CD4-positive, CD25-positive, alpha-beta regulatory T cell (primary cell): ENCODE data around the gene PRICKLE2. TPM values are rescaled to one million over a fixed set of nuclear protein-coding genes. Genes with fewer than 3 reads are reported as not detected.

Experiments
- ATAC-seq, 2 donors: fragments of 150-1000 bp; cut with Tn5 transposase; one replicate each; pipeline ENCODE4 v1.10.0; 2021; ENCODE audit warnings: low read depth in 2 of 2, moderate number of reproducible peaks in 2 of 2, moderate library complexity in 1 of 2
- DNase-seq, 3 donors: peaks; one replicate each; pipeline versions ENCODE4 v3.0.0 to v3.0.0-alpha.2; 2012 to 2022; ENCODE audit warnings: mixed read lengths in 1 of 3
- H3K27ac ChIP-seq: one replicate; pipeline ENCODE4 v1.7.0; 2013; ENCODE audit warnings: mild to moderate bottlenecking, low read length; ENCODE audit not compliant: insufficient read depth, poor library complexity, severe bottlenecking
- H3K27me3 ChIP-seq: one replicate; pipeline ENCODE4 v1.7.0; 2013; ENCODE audit warnings: low read length; ENCODE audit not compliant: control insufficient read depth, insufficient read depth
- H3K36me3 ChIP-seq: one replicate; pipeline ENCODE4 v1.7.0; 2013; ENCODE audit warnings: mild to moderate bottlenecking, low read length, moderate library complexity; ENCODE audit not compliant: control insufficient read depth, insufficient read depth
- H3K4me1 ChIP-seq: 2 replicates; pipeline ENCODE4 v1.7.0; 2013; ENCODE audit warnings: mild to moderate bottlenecking, low read length; ENCODE audit not compliant: insufficient read depth, control insufficient read depth, poor library complexity, severe bottlenecking
- H3K4me3 ChIP-seq: one replicate; pipeline ENCODE4 v1.7.0; 2013; ENCODE audit warnings: low read depth, mild to moderate bottlenecking, low read length, moderate library complexity
- H3K9me3 ChIP-seq, 2 experiments: 1 replicate in 1 of 2; 2 replicates in 1 of 2; pipeline ENCODE4 v1.7.0; 2013; ENCODE audit warnings: low read length in 2 of 2, mild to moderate bottlenecking in 1 of 2, moderate library complexity in 1 of 2; ENCODE audit not compliant: control insufficient read depth in 2 of 2
- H3K27ac Mint-ChIP-seq, 3 donors: one replicate each; pipeline ENCODE4 v1.8.0; 2020 to 2022; ENCODE audit warnings: mild to moderate bottlenecking in 3 of 3, mixed read lengths in 3 of 3, moderate library complexity in 2 of 3
- H3K27me3 Mint-ChIP-seq: one replicate; pipeline ENCODE4 v1.8.0; 2022; ENCODE audit warnings: mild to moderate bottlenecking, mixed read lengths
- H3K36me3 Mint-ChIP-seq: one replicate; pipeline ENCODE4 v1.8.0; 2020; ENCODE audit warnings: mixed read lengths
- H3K4me1 Mint-ChIP-seq, 4 donors: one replicate each; pipeline ENCODE4 v1.8.0; 2020 to 2022; ENCODE audit warnings: mixed read lengths in 4 of 4, mild to moderate bottlenecking in 1 of 4
- H3K4me3 Mint-ChIP-seq, 4 donors: one replicate each; pipeline ENCODE4 v1.8.0; 2020 to 2022; ENCODE audit warnings: mild to moderate bottlenecking in 4 of 4, mixed read lengths in 4 of 4, moderate library complexity in 3 of 4
- H3K9me3 Mint-ChIP-seq, 7 donors: one replicate each; pipeline ENCODE4 v1.8.0; 2020 to 2022; ENCODE audit warnings: mixed read lengths in 7 of 7, mild to moderate bottlenecking in 3 of 7, moderate library complexity in 2 of 7
- polyA plus RNA-seq, 4 donors: library from polyadenylated mRNA; unstranded; fragments of 300-500 nt; fragmentation: Illumina TruSeq; gene quantifications; one replicate each; pipeline ENCODE4 v1.2.3, GENCODE V29; 2021
- total RNA-seq: library from RNA; stranded (reverse); gene quantifications from one replicate; pipeline ENCODE4 v1.2.3, GENCODE V29; 2022

PRICKLE2 gene
- total and polyA plus RNA-seq, 5 donors from 2014 or later = 0.15 TPM; not detected in 4

DNA sequence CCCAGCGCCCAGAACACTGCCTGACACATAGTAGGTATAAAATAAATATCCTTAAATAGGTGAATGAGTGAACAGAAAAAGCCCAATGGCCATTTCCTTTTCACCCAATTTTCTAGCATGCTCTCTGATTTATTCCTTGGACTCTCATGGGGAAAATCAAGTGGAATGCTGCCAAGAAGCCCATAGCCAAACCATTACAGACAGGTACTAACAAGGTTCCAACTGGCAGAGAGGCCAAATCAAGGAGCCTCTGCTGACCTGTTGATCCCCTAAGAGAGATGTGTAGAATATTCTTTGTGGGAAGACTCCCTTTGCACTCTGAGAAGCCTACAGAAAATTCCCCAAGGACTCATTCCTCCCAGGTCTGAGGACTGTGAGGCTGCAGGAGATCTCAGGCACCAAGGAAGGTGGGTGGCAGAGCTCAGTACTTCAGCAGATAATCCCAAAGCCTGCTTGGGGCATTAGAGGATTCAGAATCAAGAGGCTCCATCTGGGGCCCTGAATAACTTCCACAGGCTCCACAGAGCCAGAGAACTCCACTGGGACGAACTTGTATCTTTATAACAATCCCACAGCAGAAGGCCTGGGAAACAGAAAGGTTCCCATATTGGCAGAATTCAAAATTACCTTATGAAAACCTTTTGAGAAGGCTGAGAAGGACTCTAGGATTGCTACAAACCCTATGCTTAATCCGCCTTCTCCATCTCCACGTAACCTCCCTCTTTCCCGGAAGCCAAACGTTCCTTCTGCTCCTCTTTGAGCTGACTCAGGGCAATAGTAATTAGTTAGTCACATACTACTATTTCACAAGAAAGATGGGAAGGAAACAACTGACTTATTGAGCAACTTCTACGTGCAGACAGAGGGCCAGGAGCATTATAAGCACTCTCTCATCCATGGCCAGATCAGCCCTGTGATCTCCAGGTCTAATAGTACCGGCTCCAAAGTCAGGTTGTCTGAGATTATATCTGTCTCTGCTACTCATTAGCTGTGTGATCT lies 34.5 kb downstream of the PRICKLE2 start:
- Mint-ChIP-seq H3K9me3 (peaks cover 0 to 4% (median 0%) of the 10 kb centered on the region in 7 donors), H3K27ac (no peak overlapping the region), H3K4me3 (no peak overlapping the region), H3K36me3 (no peaks in the 10 kb centered on the region), H3K27me3 (peaks cover 13% of the 10 kb centered on the region), H3K4me1 (no peaks in the 10 kb centered on the region)
- H3K36me3 ChIP-seq = no peaks in the 10 kb centered on the region
- H3K4me1 ChIP-seq = no peaks in the 10 kb centered on the region
- no peak overlapping the region for H3K27ac ChIP-seq
- H3K4me3 ChIP-seq = no peak overlapping the region
- ATAC-seq (no peak), DNase-seq (no peak)
- no peaks in the 10 kb centered on the region for H3K27me3 ChIP-seq
- no peaks in the 10 kb centered on the region for H3K9me3 ChIP-seq

DNA sequence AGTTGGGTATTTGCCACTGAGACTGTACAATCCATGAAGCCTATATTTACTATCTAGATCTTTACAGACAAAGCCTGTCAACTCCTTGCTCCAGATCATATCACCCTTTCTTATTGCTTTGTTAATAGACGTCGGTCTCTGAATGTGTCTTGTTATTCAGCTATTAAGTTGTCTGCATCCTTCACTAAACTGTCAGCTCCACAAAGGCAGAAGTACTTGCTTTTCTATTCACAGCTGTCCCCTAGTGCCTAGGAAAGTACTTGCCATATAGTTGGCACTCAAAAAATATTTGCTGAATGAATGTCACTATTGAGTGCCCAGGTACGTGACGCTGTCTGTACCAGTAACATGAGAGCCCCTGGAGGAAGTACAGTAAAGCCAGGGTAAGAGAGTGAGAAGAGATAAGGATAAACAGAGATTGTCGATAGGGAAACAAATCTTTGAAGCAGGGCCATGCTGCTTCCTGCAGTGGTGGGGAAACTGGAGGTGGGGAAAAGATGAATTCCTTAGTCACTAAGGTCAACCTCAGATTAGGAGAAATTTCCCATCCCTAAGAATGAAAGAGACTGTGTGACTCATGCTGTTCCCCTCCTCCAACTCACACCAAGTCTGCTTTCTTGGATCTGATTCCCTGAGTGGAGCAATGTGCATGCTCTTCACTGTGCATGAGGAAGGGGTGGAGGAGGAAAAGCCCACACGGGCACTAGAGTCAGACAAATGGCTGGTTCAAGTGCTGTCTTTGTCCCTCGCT lies 36.3 kb downstream of the PRICKLE2 start:
- Mint-ChIP-seq H3K27me3 (peaks cover 13% of the 10 kb centered on the region), H3K27ac (no peak overlapping the region), H3K36me3 (no peaks in the 10 kb centered on the region), H3K4me1 (no peaks in the 10 kb centered on the region), H3K9me3 (peaks cover 0 to 4% (median 0%) of the 10 kb centered on the region in 7 donors), H3K4me3 (no peak overlapping the region)
- no peak overlapping the region for H3K4me3 ChIP-seq
- no peak overlapping the region for H3K27ac ChIP-seq
- no peaks in the 10 kb centered on the region for H3K36me3 ChIP-seq
- H3K4me1 ChIP-seq = no peaks in the 10 kb centered on the region
- H3K9me3 ChIP-seq = no peaks in the 10 kb centered on the region
- no peak for DNase-seq
- ATAC-seq = no peak
- H3K27me3 ChIP-seq = no peaks in the 10 kb centered on the region

DNA sequence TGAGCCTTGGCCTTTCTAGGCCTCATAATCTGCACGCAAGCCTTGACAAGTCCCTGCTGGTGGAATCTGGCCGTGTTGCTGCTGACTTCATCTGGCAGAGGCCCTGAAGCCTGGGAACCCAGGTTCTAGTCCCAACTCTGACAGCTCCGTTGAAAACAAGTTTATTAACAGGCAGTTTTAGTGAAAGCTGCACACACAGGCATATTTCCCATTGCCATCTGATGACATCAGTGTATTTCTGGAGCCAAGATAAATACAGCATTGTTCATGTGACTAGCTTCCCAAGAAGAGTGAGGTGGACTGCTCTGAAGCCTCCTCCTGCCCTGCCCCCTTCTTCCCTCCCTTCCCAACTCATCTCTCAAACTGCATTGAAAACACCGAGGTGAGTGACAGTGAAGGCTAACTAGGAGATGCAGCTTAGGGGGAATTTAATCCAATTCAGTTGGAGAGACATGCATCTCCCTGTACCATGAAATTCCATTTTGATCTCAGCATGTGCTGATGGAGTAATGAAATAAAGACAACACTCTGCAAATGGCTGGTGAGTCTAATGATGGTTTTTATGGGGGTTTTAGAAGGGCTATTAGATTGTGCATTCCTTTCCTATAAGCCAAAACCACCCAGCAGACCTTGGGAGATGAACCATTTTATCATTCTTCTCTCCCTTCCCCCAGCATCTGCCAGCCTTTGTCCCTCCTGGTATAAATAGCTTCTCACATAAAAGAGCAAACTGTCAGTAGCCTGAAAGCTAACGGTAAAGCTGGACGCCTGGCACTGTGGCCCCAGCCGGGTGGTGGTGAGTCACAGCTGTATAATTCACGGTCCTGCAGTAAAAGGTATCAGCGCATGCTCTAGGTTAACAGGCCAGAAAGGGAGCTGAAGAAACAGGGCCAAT lies 38.0 kb downstream of the PRICKLE2 start:
- no peaks in the 10 kb centered on the region for H3K4me1 Mint-ChIP-seq
- ATAC-seq (no peak), DNase-seq (no peak)
- H3K36me3 Mint-ChIP-seq = no peaks in the 10 kb centered on the region
- no peaks in the 10 kb centered on the region for H3K27me3 ChIP-seq
- H3K4me1 ChIP-seq = no peaks in the 10 kb centered on the region
- H3K4me3 ChIP-seq = no peak overlapping the region
- H3K9me3 ChIP-seq = no peaks in the 10 kb centered on the region
- peaks cover 8% of the 10 kb centered on the region for H3K27me3 Mint-ChIP-seq
- peaks cover 0 to 4% (median 0%) of the 10 kb centered on the region in 7 donors for H3K9me3 Mint-ChIP-seq
- no peaks in the 10 kb centered on the region for H3K36me3 ChIP-seq
- H3K4me3 Mint-ChIP-seq = no peak overlapping the region
- H3K27ac ChIP-seq = no peak overlapping the region
- H3K27ac Mint-ChIP-seq = no peak overlapping the region

DNA sequence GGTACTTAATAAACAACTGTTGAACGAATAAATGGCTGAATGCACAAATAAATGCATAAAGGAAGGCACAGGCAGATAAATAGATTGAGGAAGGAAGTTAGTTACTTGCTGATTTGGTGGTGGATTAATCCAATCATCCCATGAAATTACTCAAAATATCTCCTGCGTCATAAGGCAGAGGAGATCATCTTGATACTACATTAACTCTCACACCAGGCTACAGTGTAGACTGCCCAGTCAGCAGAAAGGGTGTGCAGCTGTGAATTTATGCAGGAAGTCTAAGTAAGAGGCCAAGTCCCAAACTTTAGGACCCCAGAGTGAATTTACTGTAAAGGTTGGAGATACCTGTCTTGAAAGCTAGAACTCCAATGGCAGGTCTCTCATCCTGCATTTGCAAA lies 38.6 kb downstream of the PRICKLE2 start:
- Mint-ChIP-seq H3K36me3 (no peaks in the 10 kb centered on the region), H3K27me3 (peaks cover 8% of the 10 kb centered on the region), H3K4me1 (no peaks in the 10 kb centered on the region), H3K4me3 (no peak overlapping the region), H3K9me3 (peaks cover 0 to 4% (median 0%) of the 10 kb centered on the region in 7 donors), H3K27ac (no peak overlapping the region)
- Histone ChIP-seq H3K4me1 (no peaks in the 10 kb centered on the region), H3K27ac (no peak overlapping the region), H3K9me3 (no peaks in the 10 kb centered on the region), H3K36me3 (no peaks in the 10 kb centered on the region), H3K4me3 (no peak overlapping the region), H3K27me3 (no peaks in the 10 kb centered on the region)
- ATAC-seq (no peak), DNase-seq (no peak)

DNA sequence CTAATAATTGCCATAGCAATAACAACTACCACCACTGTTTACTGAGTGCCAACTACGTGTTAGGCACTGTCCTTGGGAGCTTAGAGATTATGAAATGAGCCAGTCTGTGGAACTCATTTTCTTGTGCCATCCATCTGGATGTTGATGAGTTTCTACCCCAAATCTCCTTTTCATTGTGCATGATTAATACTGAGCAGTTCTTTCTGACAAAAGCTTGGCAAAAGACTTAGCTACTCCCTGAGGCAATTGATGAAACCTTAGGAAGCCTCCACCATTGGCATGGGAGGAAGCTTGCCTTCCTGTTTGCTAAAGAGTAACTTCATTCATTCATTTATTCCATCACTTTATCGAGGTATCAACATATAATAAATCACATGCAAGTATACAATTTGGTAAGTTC lies 39.8 kb downstream of the PRICKLE2 start:
- Histone ChIP-seq H3K4me1 (no peaks in the 10 kb centered on the region), H3K9me3 (no peaks in the 10 kb centered on the region), H3K4me3 (no peak overlapping the region), H3K27me3 (no peaks in the 10 kb centered on the region), H3K36me3 (no peaks in the 10 kb centered on the region), H3K27ac (no peak overlapping the region)
- Mint-ChIP-seq H3K36me3 (no peaks in the 10 kb centered on the region), H3K4me3 (no peak overlapping the region), H3K27ac (no peak overlapping the region), H3K4me1 (no peaks in the 10 kb centered on the region), H3K27me3 (peaks cover 4% of the 10 kb centered on the region), H3K9me3 (peaks cover 0 to 2% (median 0%) of the 10 kb centered on the region in 7 donors)
- no peak for DNase-seq
- no peak for ATAC-seq

DNA sequence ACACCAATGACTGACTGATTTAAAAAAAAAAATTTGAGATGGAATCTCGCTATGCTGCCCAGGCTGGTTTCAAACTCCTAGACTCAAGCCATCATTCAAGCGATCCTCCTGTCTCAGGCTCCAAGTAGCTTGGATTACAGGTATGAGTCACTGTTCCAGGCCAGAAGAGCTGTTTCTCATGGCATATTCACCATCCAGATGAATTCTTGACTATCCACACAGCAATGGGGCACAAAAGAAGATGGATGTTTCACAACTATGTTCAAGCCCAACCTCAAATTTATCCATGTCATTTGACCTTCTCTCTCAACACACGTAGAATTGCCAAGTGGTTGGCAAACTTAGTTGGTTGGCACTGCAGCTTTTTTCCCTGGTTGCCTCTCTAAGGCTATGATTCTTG lies 40.6 kb downstream of the PRICKLE2 start:
- no peak overlapping the region for H3K4me3 ChIP-seq
- DNase-seq (no peak), ATAC-seq (no peak)
- no peaks in the 10 kb centered on the region for H3K27me3 ChIP-seq
- H3K9me3 ChIP-seq = no peaks in the 10 kb centered on the region
- H3K4me1 ChIP-seq = no peaks in the 10 kb centered on the region
- H3K27ac ChIP-seq = no peak overlapping the region
- H3K27me3 Mint-ChIP-seq = peaks cover 4% of the 10 kb centered on the region
- H3K36me3 ChIP-seq = no peaks in the 10 kb centered on the region
- H3K36me3 Mint-ChIP-seq = no peaks in the 10 kb centered on the region
- H3K9me3 Mint-ChIP-seq = peaks cover 0 to 3% (median 0%) of the 10 kb centered on the region in 7 donors
- H3K4me1 Mint-ChIP-seq = no peaks in the 10 kb centered on the region
- no peak overlapping the region for H3K4me3 Mint-ChIP-seq
- no peak overlapping the region for H3K27ac Mint-ChIP-seq

DNA sequence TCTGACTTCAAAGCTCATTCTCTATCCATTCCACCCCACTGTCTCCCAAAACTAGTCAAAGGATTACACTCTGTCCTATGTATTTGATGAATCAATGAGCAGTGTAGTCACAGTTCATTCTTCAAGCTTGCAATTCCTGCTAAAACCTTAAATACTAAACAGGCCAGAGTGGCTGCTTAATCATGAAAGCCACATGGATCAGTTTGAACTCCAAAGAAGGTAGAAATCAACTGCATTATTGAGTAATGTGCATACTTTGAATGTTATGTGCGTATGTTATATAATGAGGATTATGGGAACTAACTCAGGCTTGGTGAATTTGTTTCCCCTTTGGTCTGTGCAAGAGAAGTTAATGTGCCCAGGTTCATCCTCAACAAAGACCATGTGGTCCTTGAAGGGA lies 45.4 kb downstream of the PRICKLE2 start:
- Mint-ChIP-seq H3K9me3 (peaks cover 0 to 7% (median 0%) of the 10 kb centered on the region in 7 donors), H3K36me3 (no peaks in the 10 kb centered on the region), H3K27me3 (peaks cover 5% of the 10 kb centered on the region), H3K27ac (no peak overlapping the region), H3K4me1 (no peaks in the 10 kb centered on the region), H3K4me3 (no peak overlapping the region)
- Histone ChIP-seq H3K27ac (no peak overlapping the region), H3K36me3 (no peaks in the 10 kb centered on the region), H3K4me1 (no peaks in the 10 kb centered on the region), H3K9me3 (no peaks in the 10 kb centered on the region), H3K4me3 (no peak overlapping the region), H3K27me3 (no peaks in the 10 kb centered on the region)
- DNase-seq = no peak
- no peak for ATAC-seq
